A549 (cell line): ENCODE measurements around the gene UNC5B.

ENCODE experiments used
- CBX8 ChIP-seq: fragments of 200-600 bp; sonication (generic); IDR thresholded peaks from 2 replicates; pipeline ENCODE4 v1.6.1; 2016
- EHF ChIP-seq: fragments of 250-450 bp; sonication (Bioruptor Pico); IDR thresholded peaks from 2 replicates; pipeline ENCODE4 v1.5.0; 2020; ENCODE audit warnings: mild to moderate bottlenecking
- ESRRA ChIP-seq: fragments of 150-350 bp; IDR thresholded peaks from 2 replicates; pipeline ENCODE4 v1.6.1; 2014; ENCODE audit warnings: mild to moderate bottlenecking, low read length, borderline replicate concordance
- MAX ChIP-seq: IDR thresholded peaks from 2 replicates; pipeline ENCODE4 v1.6.1; 2012
- MYC ChIP-seq: IDR thresholded peaks from 2 replicates; pipeline ENCODE4 v1.6.1; 2012; ENCODE audit warnings: mild to moderate bottlenecking, inconsistent platforms, low read length, improper control_type of control experiment, borderline replicate concordance
- POLR2A ChIP-seq: IDR thresholded peaks from 2 replicates; pipeline ENCODE4 v1.6.1; 2012; ENCODE audit warnings: mild to moderate bottlenecking, low read length
- RAD21 ChIP-seq, 2 experiments: fragments of >200 bp in 1 of 2; sonication (Bioruptor Twin) in 1 of 2; formaldehyde crosslinking in 1 of 2; IDR thresholded peaks in 1 of 2; conservative IDR thresholded peaks in 1 of 2; 2 replicates in 1 of 2; 3 replicates in 1 of 2; pipeline ENCODE4 v1.6.1; 2012 to 2018; ENCODE audit warnings: inconsistent platforms in 1 of 2
- USF2 ChIP-seq: fragments of 450-650 bp; IDR thresholded peaks from 2 replicates; pipeline ENCODE4 v1.6.1; 2014; ENCODE audit warnings: antibody characterized with exemption
- TF ChIP-seq, protein P1 (sequence below): fragments of >200 bp; sonication (Bioruptor Twin); formaldehyde crosslinking; IDR thresholded peaks from 3 replicates; pipeline ENCODE4 v1.5.1; 2016
- TF ChIP-seq, protein P2 (sequence below): fragments of 200-600 bp; sonication (generic); IDR thresholded peaks from 2 replicates; pipeline ENCODE4 v1.6.1; 2016; ENCODE audit warnings: antibody characterized with exemption, mild to moderate bottlenecking, moderate library complexity

DNA sequence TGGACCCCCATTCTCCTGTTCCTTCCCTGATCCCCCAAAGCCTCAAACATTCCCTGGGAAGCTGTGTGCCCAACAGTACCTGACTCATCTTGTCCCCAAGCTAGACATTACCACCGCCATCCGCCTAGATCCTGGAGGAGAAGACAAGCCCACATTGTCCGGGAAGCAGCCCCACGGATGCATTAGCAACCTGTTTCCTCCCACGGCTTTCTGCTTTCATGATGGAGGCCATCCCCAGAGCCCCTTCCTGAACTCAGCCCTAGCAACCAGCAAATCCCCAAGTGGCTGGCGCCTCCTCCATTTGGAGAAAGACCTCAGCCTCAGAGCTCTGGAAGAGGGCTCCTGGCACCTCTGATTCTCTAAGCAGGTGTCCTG lies 104.4 kb downstream of the UNC5B start:
- TF ChIP-seq RAD21 (conservative IDR thresholded peaks at IDR 0.05 in 1 of 2, IDR thresholded peaks at IDR 0.05 in 1 of 2) (no peak), CBX8 (no peak), EHF (CRISPR knock-in tag) (no peak), ESRRA (no peak), MYC (no peak), POLR2A (no peak), USF2 (no peak), MAX (no peak)
- TF ChIP-seq, protein P1, sequence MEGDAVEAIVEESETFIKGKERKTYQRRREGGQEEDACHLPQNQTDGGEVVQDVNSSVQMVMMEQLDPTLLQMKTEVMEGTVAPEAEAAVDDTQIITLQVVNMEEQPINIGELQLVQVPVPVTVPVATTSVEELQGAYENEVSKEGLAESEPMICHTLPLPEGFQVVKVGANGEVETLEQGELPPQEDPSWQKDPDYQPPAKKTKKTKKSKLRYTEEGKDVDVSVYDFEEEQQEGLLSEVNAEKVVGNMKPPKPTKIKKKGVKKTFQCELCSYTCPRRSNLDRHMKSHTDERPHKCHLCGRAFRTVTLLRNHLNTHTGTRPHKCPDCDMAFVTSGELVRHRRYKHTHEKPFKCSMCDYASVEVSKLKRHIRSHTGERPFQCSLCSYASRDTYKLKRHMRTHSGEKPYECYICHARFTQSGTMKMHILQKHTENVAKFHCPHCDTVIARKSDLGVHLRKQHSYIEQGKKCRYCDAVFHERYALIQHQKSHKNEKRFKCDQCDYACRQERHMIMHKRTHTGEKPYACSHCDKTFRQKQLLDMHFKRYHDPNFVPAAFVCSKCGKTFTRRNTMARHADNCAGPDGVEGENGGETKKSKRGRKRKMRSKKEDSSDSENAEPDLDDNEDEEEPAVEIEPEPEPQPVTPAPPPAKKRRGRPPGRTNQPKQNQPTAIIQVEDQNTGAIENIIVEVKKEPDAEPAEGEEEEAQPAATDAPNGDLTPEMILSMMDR: no peak
- TF ChIP-seq, protein P2, sequence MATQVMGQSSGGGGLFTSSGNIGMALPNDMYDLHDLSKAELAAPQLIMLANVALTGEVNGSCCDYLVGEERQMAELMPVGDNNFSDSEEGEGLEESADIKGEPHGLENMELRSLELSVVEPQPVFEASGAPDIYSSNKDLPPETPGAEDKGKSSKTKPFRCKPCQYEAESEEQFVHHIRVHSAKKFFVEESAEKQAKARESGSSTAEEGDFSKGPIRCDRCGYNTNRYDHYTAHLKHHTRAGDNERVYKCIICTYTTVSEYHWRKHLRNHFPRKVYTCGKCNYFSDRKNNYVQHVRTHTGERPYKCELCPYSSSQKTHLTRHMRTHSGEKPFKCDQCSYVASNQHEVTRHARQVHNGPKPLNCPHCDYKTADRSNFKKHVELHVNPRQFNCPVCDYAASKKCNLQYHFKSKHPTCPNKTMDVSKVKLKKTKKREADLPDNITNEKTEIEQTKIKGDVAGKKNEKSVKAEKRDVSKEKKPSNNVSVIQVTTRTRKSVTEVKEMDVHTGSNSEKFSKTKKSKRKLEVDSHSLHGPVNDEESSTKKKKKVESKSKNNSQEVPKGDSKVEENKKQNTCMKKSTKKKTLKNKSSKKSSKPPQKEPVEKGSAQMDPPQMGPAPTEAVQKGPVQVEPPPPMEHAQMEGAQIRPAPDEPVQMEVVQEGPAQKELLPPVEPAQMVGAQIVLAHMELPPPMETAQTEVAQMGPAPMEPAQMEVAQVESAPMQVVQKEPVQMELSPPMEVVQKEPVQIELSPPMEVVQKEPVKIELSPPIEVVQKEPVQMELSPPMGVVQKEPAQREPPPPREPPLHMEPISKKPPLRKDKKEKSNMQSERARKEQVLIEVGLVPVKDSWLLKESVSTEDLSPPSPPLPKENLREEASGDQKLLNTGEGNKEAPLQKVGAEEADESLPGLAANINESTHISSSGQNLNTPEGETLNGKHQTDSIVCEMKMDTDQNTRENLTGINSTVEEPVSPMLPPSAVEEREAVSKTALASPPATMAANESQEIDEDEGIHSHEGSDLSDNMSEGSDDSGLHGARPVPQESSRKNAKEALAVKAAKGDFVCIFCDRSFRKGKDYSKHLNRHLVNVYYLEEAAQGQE: no peak
